H1 (cell line): ENCODE results near the gene GGN. TPM values are rescaled to one million over a fixed set of nuclear protein-coding genes. Genes with fewer than 3 reads are reported as not detected.

Experiments used
- CTCF ChIA-PET: fragments of 300-600 bp; sonication (Branson Sonifier 250); formaldehyde crosslinking; loops from one replicate; lab custom pipeline; 2021; ENCODE audit not compliant: partially characterized antibody; lab: Charles Lee
- POLR2A ChIA-PET: fragments of 300-600 bp; sonication (Branson Sonifier 250); formaldehyde crosslinking; loops from one replicate; lab custom pipeline; 2021; ENCODE audit warnings: inconsistent platforms; ENCODE audit not compliant: partially characterized antibody; lab: Charles Lee
- DNase-seq, 2 experiments: peaks; one replicate each; pipeline versions ENCODE4 v3.0.0 to v3.0.0-alpha.2; 2010 to 2022; ENCODE audit warnings: low spot score in 2 of 2, low read depth in 1 of 2, mixed read lengths in 1 of 2
- FAIRE-seq: peaks from 2 replicates; lab custom pipeline; 2011; peaks lifted over from hg19 to GRCh38; lab: Jason Lieb, UNC
- H2AFZ ChIP-seq: 2 replicates; pipeline ENCODE4 v1.8.1; 2012; ENCODE audit warnings: low read length, inconsistent platforms
- H2AK5ac ChIP-seq: 2 replicates; pipeline ENCODE4 v1.6.1; 2013; ENCODE audit warnings: low read depth, low read length
- H2BK120ac ChIP-seq: replicated peaks from 2 replicates; pipeline ENCODE3; 2013; ENCODE audit warnings: low read depth, low read length, inconsistent platforms
- H2BK12ac ChIP-seq: 2 replicates; pipeline ENCODE4 v1.6.1; 2013; ENCODE audit warnings: low read depth, low read length
- H2BK15ac ChIP-seq: 2 replicates; pipeline ENCODE4 v1.6.1; 2013; ENCODE audit warnings: low read length
- H2BK20ac ChIP-seq: 2 replicates; pipeline ENCODE4 v1.6.1; 2013; ENCODE audit warnings: low read length
- H2BK5ac ChIP-seq: 2 replicates; pipeline ENCODE4 v1.6.1; 2013; ENCODE audit warnings: low read depth, low read length
- H3K14ac ChIP-seq: 2 replicates; pipeline ENCODE4 v1.6.1; 2013; ENCODE audit warnings: inconsistent platforms; ENCODE audit not compliant: insufficient read length
- H3K18ac ChIP-seq: 2 replicates; pipeline ENCODE4 v1.6.1; 2013; ENCODE audit warnings: low read length; ENCODE audit errors: extremely low read depth
- H3K23ac ChIP-seq: 2 replicates; pipeline ENCODE4 v1.6.1; 2013; ENCODE audit warnings: inconsistent platforms; ENCODE audit not compliant: insufficient read length
- H3K23me2 ChIP-seq: 2 replicates; pipeline ENCODE4 v1.6.1; 2013; ENCODE audit warnings: low read depth, low read length
- H3K27ac ChIP-seq: 2 replicates; pipeline ENCODE4 v1.6.1; 2011; ENCODE audit warnings: low read depth, low read length, inconsistent platforms
- H3K27me3 ChIP-seq, 4 experiments: replicated peaks in 1 of 4; 1 replicate in 1 of 4; 2 replicates in 3 of 4; pipeline versions ENCODE4 v1.6.1 to v1.8.1; 2011 to 2013; ENCODE audit warnings: low read length in 3 of 4, mild to moderate bottlenecking in 3 of 4, inconsistent platforms in 2 of 4, mixed read lengths in 2 of 4, moderate library complexity in 1 of 4; ENCODE audit not compliant: control insufficient read depth in 3 of 4, insufficient read depth in 3 of 4; ENCODE audit errors: extremely low read depth in 1 of 4
- H3K36me3 ChIP-seq, 4 experiments: 2 replicates each; pipeline versions ENCODE4 v1.6.1 to v1.8.1; 2011 to 2013; ENCODE audit warnings: mild to moderate bottlenecking in 4 of 4, low read length in 3 of 4, moderate library complexity in 2 of 4, control low read depth in 1 of 4, inconsistent platforms in 1 of 4; ENCODE audit not compliant: insufficient read depth in 4 of 4, control insufficient read depth in 2 of 4
- H3K4ac ChIP-seq: replicated peaks from 2 replicates; pipeline ENCODE3; 2013; ENCODE audit warnings: low read length, low read depth, mixed read lengths, inconsistent platforms; ENCODE audit not compliant: insufficient read length
- H3K4me1 ChIP-seq, 4 experiments: replicated peaks in 1 of 4; 1 replicate in 1 of 4; 2 replicates in 3 of 4; pipeline versions ENCODE4 v1.6.1 to v1.8.1; 2011 to 2013; ENCODE audit warnings: low read length in 3 of 4, inconsistent platforms in 2 of 4, mixed read lengths in 1 of 4; ENCODE audit not compliant: insufficient read depth in 4 of 4, control insufficient read depth in 3 of 4
- H3K4me2 ChIP-seq, 2 experiments: 2 replicates each; pipeline versions ENCODE4 v1.6.1 to v1.8.1; 2011 to 2013; ENCODE audit warnings: low read depth in 2 of 2, low read length in 2 of 2, control low read depth in 1 of 2, inconsistent platforms in 1 of 2, mild to moderate bottlenecking in 1 of 2; ENCODE audit not compliant: insufficient read depth in 1 of 2
- H3K4me3 ChIP-seq, 4 experiments: fragments of 200-600, 300-600 bp in 1 of 4; sonication (generic), shearing (Covaris generic), sonication (Bioruptor Twin) in 1 of 4; 2 replicates each; pipeline versions ENCODE4 v1.5.1 to v1.8.1; 2011 to 2016; ENCODE audit warnings: low read length in 4 of 4, low read depth in 3 of 4, control low read depth in 2 of 4, inconsistent platforms in 2 of 4, mild to moderate bottlenecking in 2 of 4, mixed read lengths in 1 of 4, moderate library complexity in 1 of 4; ENCODE audit not compliant: insufficient read depth in 2 of 4; ENCODE audit errors: extremely low read depth in 1 of 4
- H3K56ac ChIP-seq: replicated peaks from 2 replicates; pipeline ENCODE3; 2013; ENCODE audit warnings: low read depth, mild to moderate bottlenecking, mixed read lengths, low read length, inconsistent platforms; ENCODE audit not compliant: insufficient read length
- H3K79me1 ChIP-seq: 2 replicates; pipeline ENCODE4 v1.6.1; 2013; ENCODE audit warnings: low read depth, low read length, control low read depth
- H3K79me2 ChIP-seq, 2 experiments: 2 replicates each; pipeline versions ENCODE4 v1.6.1 to v1.8.1; 2012 to 2013; ENCODE audit warnings: low read length in 2 of 2, mild to moderate bottlenecking in 2 of 2, inconsistent platforms in 1 of 2; ENCODE audit not compliant: insufficient read depth in 2 of 2, control insufficient read depth in 1 of 2
- H3K9ac ChIP-seq, 4 experiments: replicated peaks in 1 of 4; 1 replicate in 1 of 4; 2 replicates in 3 of 4; pipeline versions ENCODE4 v1.6.1 to v1.8.1; 2011 to 2013; ENCODE audit warnings: low read depth in 3 of 4, low read length in 3 of 4, control low read depth in 2 of 4, mild to moderate bottlenecking in 2 of 4, moderate library complexity in 2 of 4, inconsistent platforms in 1 of 4; ENCODE audit errors: extremely low read depth in 1 of 4
- H3K9me3 ChIP-seq, 2 experiments: 2 replicates each; pipeline versions ENCODE4 v1.6.1 to v1.8.1; 2012 to 2013; ENCODE audit warnings: mild to moderate bottlenecking in 2 of 2, moderate library complexity in 2 of 2, control low read depth in 1 of 2, inconsistent platforms in 1 of 2, low read depth in 1 of 2, low read length in 1 of 2, mixed read lengths in 1 of 2; ENCODE audit not compliant: insufficient read depth in 2 of 2
- H4K20me1 ChIP-seq, 2 experiments: replicated peaks in 1 of 2; 2 replicates each; pipeline versions ENCODE3 to v1.8.1; 2011 to 2013; ENCODE audit warnings: inconsistent platforms in 2 of 2, low read length in 2 of 2, mild to moderate bottlenecking in 1 of 2; ENCODE audit not compliant: insufficient read depth in 2 of 2, control insufficient read depth in 1 of 2
- H4K5ac ChIP-seq: 2 replicates; pipeline ENCODE4 v1.6.1; 2013; ENCODE audit warnings: low read length, low read depth, mixed read lengths, inconsistent platforms; ENCODE audit not compliant: insufficient read length
- H4K8ac ChIP-seq: 2 replicates; pipeline ENCODE4 v1.8.0; 2013; ENCODE audit warnings: mild to moderate bottlenecking, moderate library complexity, low read length, inconsistent platforms; ENCODE audit not compliant: insufficient read depth; ENCODE audit errors: extremely low read depth
- H4K91ac ChIP-seq: replicated peaks from 2 replicates; pipeline ENCODE3; 2013; ENCODE audit warnings: low read length, mixed read lengths, inconsistent platforms; ENCODE audit not compliant: insufficient read length
- BACH1 ChIP-seq: IDR thresholded peaks from 2 replicates; pipeline ENCODE4 v1.6.1; 2012; ENCODE audit warnings: low read length, improper control_type of control experiment
- BCL11A ChIP-seq, 2 experiments: IDR thresholded peaks; one replicate each; pipeline ENCODE4 v1.6.1; 2011; ENCODE audit warnings: low read depth in 2 of 2, low read length in 2 of 2, mild to moderate bottlenecking in 2 of 2
- CEBPB ChIP-seq: IDR thresholded peaks from 2 replicates; pipeline ENCODE4 v1.6.1; 2012; ENCODE audit warnings: low read depth, low read length
- SAP30 ChIP-seq: fragments of 300-600 bp; sonication (generic); IDR thresholded peaks from 2 replicates; pipeline ENCODE4 v1.7.1; 2012; ENCODE audit warnings: low read length, moderate library complexity, mild to moderate bottlenecking, inconsistent platforms; ENCODE audit not compliant: insufficient read depth, insufficient replicate concordance
- SIN3A ChIP-seq, 2 experiments: IDR thresholded peaks in 1 of 2; conservative IDR thresholded peaks in 1 of 2; 2 replicates each; pipeline ENCODE4 v1.6.1; 2011 to 2012; ENCODE audit warnings: low read length in 2 of 2, improper control_type of control experiment in 1 of 2, low read depth in 1 of 2, mild to moderate bottlenecking in 1 of 2
- SIRT6 ChIP-seq: IDR thresholded peaks from one replicate; pipeline ENCODE4 v1.7.1; 2012; ENCODE audit warnings: low read length, inconsistent platforms
- SP2 ChIP-seq: IDR thresholded peaks from 2 replicates; pipeline ENCODE4 v1.6.1; 2012; ENCODE audit warnings: mild to moderate bottlenecking, low read length, inconsistent platforms
- SP4 ChIP-seq: IDR thresholded peaks from 2 replicates; pipeline ENCODE4 v1.6.1; 2012; ENCODE audit warnings: low read length, inconsistent platforms
- TAF1 ChIP-seq: IDR thresholded peaks from 2 replicates; pipeline ENCODE4 v1.6.1; 2011; ENCODE audit warnings: mild to moderate bottlenecking, low read depth, low read length
- TCF12 ChIP-seq: IDR thresholded peaks from 2 replicates; pipeline ENCODE4 v1.6.1; 2011; ENCODE audit warnings: low read depth, mild to moderate bottlenecking, low read length
- ZNF274 ChIP-seq: IDR thresholded peaks from 2 replicates; pipeline ENCODE4 v1.7.0; 2012; ENCODE audit warnings: low read length, borderline replicate concordance; ENCODE audit errors: extremely low read depth
- WGBS, 2 experiments: shearing (Covaris generic) in 1 of 2; methylation state at CpG; one replicate each; pipeline versions ENCODE4 v1.1.6 to v1.1.7; 2013 to 2015; ENCODE audit warnings: low lambda C conversion rate in 2 of 2, mixed read lengths in 2 of 2, inconsistent platforms in 1 of 2, low coverage in 1 of 2, missing lambda C conversion rate in 1 of 2; ENCODE audit not compliant: insufficient replicate concordance in 2 of 2, insufficient coverage in 1 of 2, insufficient read length in 1 of 2; ENCODE audit errors: extremely low coverage in 1 of 2, missing lambda C conversion rate in 1 of 2; 5-methylcytosine and 5-hydroxymethylcytosine counted together
- polyA plus RNA-seq, 7 experiments: library from polyadenylated mRNA; depleted of rRNA in 3 of 7; stranded (reverse) in 5 of 7; unstranded in 2 of 7; fragments of >200 nt in 5 of 7; fragments of 200-250 nt in 2 of 7; gene quantifications; 1 replicate in 5 of 7; 2 replicates in 1 of 7; 4 replicates in 1 of 7; pipeline versions ENCODE4 v1.2.1 to v1.2.3, GENCODE V29; 2011 to 2013; ENCODE audit warnings: missing spikeins in 2 of 7, mixed read lengths in 2 of 7
- total RNA-seq: library from RNA; stranded (reverse); fragmentation: NEBNext Ultra II Directional; extraction: Animal tissue kit (Norgen Biotek cat#: 25700); gene quantifications from 2 replicates; pipeline ENCODE4 v1.2.1, GENCODE V29; 2021

Gene GGN
- total and polyA plus RNA-seq, 2 of the 8 experiments (the other 6 are each of a cell fraction or from before 2014, with no cell fraction given): 0.47 to 1.2 TPM

DNA sequence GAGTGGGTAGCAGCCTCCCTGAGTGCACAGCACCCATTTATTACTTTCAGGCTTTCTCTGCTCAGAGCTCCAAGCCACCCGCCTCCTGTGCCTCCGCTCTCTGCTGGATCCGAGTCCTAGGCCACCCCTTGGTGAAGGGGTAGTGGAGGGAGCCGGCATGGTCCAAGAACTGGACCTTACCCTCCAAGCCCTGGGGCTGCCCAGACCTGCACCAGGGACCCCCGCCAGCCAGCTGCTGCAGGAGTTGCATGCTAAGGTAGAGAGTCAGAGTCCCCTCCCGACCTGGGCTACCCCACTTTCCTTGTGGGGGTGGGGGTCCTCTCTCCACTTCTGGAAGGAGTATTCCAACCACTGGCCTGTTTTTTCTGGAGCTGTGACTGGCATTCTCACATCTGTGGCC lies 17.0 kb upstream of the GGN start:
- POLR2A ChIA-PET: interaction anchor here (0.6 to 2.9 kb wide), 5 partner anchors 11 to 140 kb away, joined by 3 to 10 read pairs (median 4); no protein-coding TSS in a partner anchor
- Histone ChIP-seq H3K36me3 (no peaks in the 10 kb centered on the region), H3K9me3 (no peaks in the 10 kb centered on the region), H2BK20ac (no peak overlapping the region), H2BK5ac (no peak overlapping the region), H3K79me1 (no peaks in the 10 kb centered on the region; the same call in 1 of the 2 replicates), H4K20me1 (no peaks in the 10 kb centered on the region), H3K79me2 (no peaks in the 10 kb centered on the region), H3K27ac (no peak overlapping the region), H2AK5ac (no peak overlapping the region), H3K9ac (no peak overlapping the region), H3K14ac (no peak overlapping the region), H3K23ac (no peak overlapping the region), H3K4ac (no peak overlapping the region), H2AFZ (no peak overlapping the region), H2BK15ac (no peak overlapping the region), H3K4me3 (no peak overlapping the region), H3K4me1 (no peaks in the 10 kb centered on the region; a peak in 2 of 7 replicates), H4K8ac (no peak overlapping the region), H3K56ac (no peak overlapping the region), H4K91ac (no peak overlapping the region), H3K4me2 (no peak overlapping the region), H3K18ac (no peak overlapping the region), H2BK120ac (no peak overlapping the region), H3K27me3 (peaks cover 2 to 22% (median 20%) of the 10 kb centered on the region in 4 experiments), H4K5ac (no peak overlapping the region), H2BK12ac (no peak overlapping the region), H3K23me2 (peaks cover 5% of the 10 kb centered on the region; the same call in 1 of the 2 replicates)
- 90% methylated on average over 6 of the region's 6 CpGs; no CpG with 5 or more reads in 1 of the 2 experiments for WGBS, 2 experiments
- DNase-seq (no peak), FAIRE-seq (no peak)
- CTCF ChIA-PET: interaction anchor here (0.8 to 4.2 kb wide), 9 partner anchors 9 to 171 kb away, joined by 3 to 35 read pairs (median 8); partner anchors contain the start of gene RASGRP4
- TF ChIP-seq SAP30 (no peak), BACH1 (no peak), BCL11A (IDR thresholded peaks at IDR 0.05; ENCODE audit: low read depth in 2 of 2, low read length in 2 of 2) (no peak), SIRT6 (no peak), SIN3A (conservative IDR thresholded peaks at IDR 0.05 in 1 of 2, IDR thresholded peaks at IDR 0.05 in 1 of 2; ENCODE audit: low read depth in 1 of 2, low read length in 2 of 2) (no peak), CEBPB (no peak), TAF1 (no peak), ZNF274 (no peak), SP4 (no peak), SP2 (no peak), TCF12 (no peak)
